A673 (cell line): ENCODE results near the gene PSMD11. TPM values are rescaled to one million over a fixed set of nuclear protein-coding genes. Genes with fewer than 3 reads are reported as not detected.

Experiments used
- BruUV-seq: library from RNA; stranded (reverse); fragments of 400-500 nt; replicated peaks from 2 replicates; lab custom pipeline; 2021; lab: Mats Ljungman, UMichigan
- CTCF ChIA-PET: fragments of 300-600 bp; sonication (Branson Sonifier 250); formaldehyde crosslinking; loops from one replicate; lab custom pipeline; 2022; ENCODE audit warnings: antibody characterized with exemption; lab: Charles Lee
- POLR2A ChIA-PET: fragments of 300-600 bp; sonication (Branson Sonifier 250); formaldehyde crosslinking; loops from one replicate; lab custom pipeline; 2022; ENCODE audit warnings: antibody characterized with exemption; ENCODE audit not compliant: low non-redundant PET; lab: Charles Lee
- DNase-seq: peaks from one replicate; pipeline ENCODE4 v3.0.0-alpha.2; 2015; ENCODE audit warnings: low spot score
- H3K27ac ChIP-seq: fragments of 200-600 bp; sonication (generic); 2 replicates; pipeline ENCODE4 v1.5.1; 2016; ENCODE audit warnings: mixed run types, low read depth, mild to moderate bottlenecking, mixed read lengths, antibody characterized with exemption, low read length; ENCODE audit not compliant: poor library complexity, severe bottlenecking
- H3K27me3 ChIP-seq: fragments of 200-600 bp; sonication (generic); replicated peaks from 2 replicates; pipeline ENCODE4 v1.6.1; 2017; ENCODE audit warnings: mixed run types, low read depth, mild to moderate bottlenecking, mixed read lengths, antibody characterized with exemption, low read length; ENCODE audit not compliant: insufficient read depth, poor library complexity
- H3K36me3 ChIP-seq: fragments of 200-600 bp; sonication (generic); 2 replicates; pipeline ENCODE4 v1.6.1; 2016; ENCODE audit warnings: mixed run types, mild to moderate bottlenecking, mixed read lengths, antibody characterized with exemption, low read length; ENCODE audit not compliant: insufficient read depth, poor library complexity, severe bottlenecking
- H3K4me1 ChIP-seq: fragments of 200-600 bp; sonication (generic); 2 replicates; pipeline ENCODE4 v1.6.1; 2017; ENCODE audit warnings: mixed run types, mild to moderate bottlenecking, mixed read lengths, antibody characterized with exemption, low read length; ENCODE audit not compliant: insufficient read depth, poor library complexity, severe bottlenecking
- H3K4me3 ChIP-seq: fragments of 200-600 bp; sonication (generic); 2 replicates; pipeline ENCODE4 v1.5.1; 2016; ENCODE audit warnings: low read depth, mixed run types, mild to moderate bottlenecking, mixed read lengths, low read length; ENCODE audit not compliant: poor library complexity, severe bottlenecking
- H3K9me3 ChIP-seq: fragments of 200-600 bp; sonication (generic); 2 replicates; pipeline ENCODE4 v1.6.1; 2016; ENCODE audit warnings: mixed run types, low read depth, mild to moderate bottlenecking, mixed read lengths, antibody characterized with exemption, low read length; ENCODE audit not compliant: poor library complexity, severe bottlenecking
- CTCF ChIP-seq: fragments of 300-800, 200-600 bp; sonication (generic); conservative IDR thresholded peaks from 2 replicates; pipeline ENCODE4 v1.5.1; 2017; ENCODE audit warnings: low read depth, mild to moderate bottlenecking, antibody characterized with exemption, low read length, moderate library complexity, mixed read lengths
- EZH2 ChIP-seq: fragments of 200-600 bp; sonication (generic); IDR thresholded peaks from 2 replicates; pipeline ENCODE4 v1.6.1; 2017; ENCODE audit warnings: borderline replicate concordance, low read depth, mild to moderate bottlenecking, mixed read lengths, antibody characterized with exemption, low read length; ENCODE audit not compliant: poor library complexity, severe bottlenecking
- intact Hi-C: fragments of 100-400 bp; cut with micrococcal nuclease; formaldehyde crosslinking; loops from one replicate; pipeline ENCODE4 v1.10.0; 2022; ENCODE audit not compliant: unreplicated experiment
- total RNA-seq: library from RNA; stranded (reverse); gene quantifications from 2 replicates; pipeline ENCODE4 v1.2.3, GENCODE V29; 2021

The PSMD11 gene
- total RNA-seq, 1 experiment from 2014 or later: 195 TPM

GRCh38 chr17:32479074-32479617 lies 34.8 kb downstream of the PSMD11 start:
- POLR2A ChIA-PET: no interaction called here
- DNase-seq: no peak
- TF ChIP-seq EZH2: no peak
- no peak for TF ChIP-seq CTCF
- H3K4me3 ChIP-seq: no peak overlapping the region
- no TSS peak for BruUV-seq
- no peak overlapping the region for H3K27ac ChIP-seq
- intact Hi-C loops: no loop called here
- CTCF ChIA-PET: no interaction called here
- peaks cover 42% of the 10 kb centered on the region for H3K36me3 ChIP-seq
- H3K27me3 ChIP-seq: no peaks in the 10 kb centered on the region
- H3K9me3 ChIP-seq: no peaks in the 10 kb centered on the region
- peaks cover 10% of the 10 kb centered on the region for H3K4me1 ChIP-seq

GRCh38 chr17:32481193-32481592 lies 36.9 kb downstream of the PSMD11 start:
- peaks cover 26% of the 10 kb centered on the region for H3K36me3 ChIP-seq

GRCh38 chr17:32482568-32483320 lies 38.4 kb downstream of the PSMD11 start:
- no peak for DNase-seq
- H3K9me3 ChIP-seq: no peaks in the 10 kb centered on the region
- no peaks in the 10 kb centered on the region for H3K27me3 ChIP-seq
- BruUV-seq: no TSS peak
- peaks cover 11% of the 10 kb centered on the region for H3K4me1 ChIP-seq
- H3K4me3 ChIP-seq: no peak overlapping the region
- TF ChIP-seq EZH2 (no peak), CTCF (no peak)
- intact Hi-C loops: loop anchor here (5.0 kb wide), 1 partner anchor 275 kb away; no protein-coding TSS in a partner anchor
- CTCF ChIA-PET: no interaction called here
- H3K36me3 ChIP-seq: peaks cover 16% of the 10 kb centered on the region
- no peak overlapping the region for H3K27ac ChIP-seq
- POLR2A ChIA-PET: no interaction called here

More at GRCh38 chr17:32481193-32481592, 36.9 kb downstream of the PSMD11 start:
- no peak for DNase-seq
- TF ChIP-seq EZH2 (no peak), CTCF (no peak)
- Histone ChIP-seq H3K4me3 (no peak overlapping the region), H3K27me3 (no peaks in the 10 kb centered on the region), H3K27ac (no peak overlapping the region), H3K4me1 (peaks cover 11% of the 10 kb centered on the region), H3K9me3 (no peaks in the 10 kb centered on the region)
- ChIA-PET CTCF (interaction anchor here (0.6 kb wide), 1 partner anchor 396 kb away, joined by 3 read pairs; the partner anchor contains the start of gene MYO1D), POLR2A (interaction anchor here (0.7 kb wide), 1 partner anchor 37 kb away, joined by 5 read pairs; the partner anchor contains the start of gene PSMD11)
- intact Hi-C loops: loop anchor here (5.0 kb wide), 1 partner anchor 276 kb away; no protein-coding TSS in a partner anchor
- no TSS peak for BruUV-seq
